ENCODE measurements around the gene TAS2R46.

DNA sequence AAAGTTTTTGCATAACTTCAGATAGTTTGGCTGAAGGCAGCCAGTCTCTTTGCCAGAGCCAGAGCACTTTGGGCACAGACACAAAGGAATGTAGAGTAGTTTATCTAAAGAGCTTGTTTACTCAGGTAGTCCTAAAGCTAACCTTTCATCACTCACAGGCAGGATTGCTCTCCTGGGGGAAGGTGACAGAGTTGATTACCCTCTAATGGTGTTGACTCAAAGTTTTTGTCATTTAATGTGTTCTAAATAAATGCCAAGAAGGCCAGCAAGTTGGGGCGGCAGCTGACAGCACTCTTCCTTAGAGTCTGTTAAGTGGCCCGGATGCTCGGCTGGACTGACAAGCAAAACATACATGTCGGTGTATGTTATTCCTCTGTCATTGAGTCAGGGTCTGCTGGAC is 9.3 kb upstream of the TAS2R46 start:
- TF ChIP-seq TBX3 (IDR thresholded peaks at IDR 0.05; ENCODE audit: borderline replicate concordance) (peak; percentile 55; the same call in 1 of the 2 replicates), SMAD9 (CRISPR knock-in tag; IDR thresholded peaks at IDR 0.05) (no peak), MTA1 (CRISPR knock-in tag; IDR thresholded peaks at IDR 0.05; ENCODE audit: borderline replicate concordance) (no peak)
- TF ChIP-seq, protein P1, sequence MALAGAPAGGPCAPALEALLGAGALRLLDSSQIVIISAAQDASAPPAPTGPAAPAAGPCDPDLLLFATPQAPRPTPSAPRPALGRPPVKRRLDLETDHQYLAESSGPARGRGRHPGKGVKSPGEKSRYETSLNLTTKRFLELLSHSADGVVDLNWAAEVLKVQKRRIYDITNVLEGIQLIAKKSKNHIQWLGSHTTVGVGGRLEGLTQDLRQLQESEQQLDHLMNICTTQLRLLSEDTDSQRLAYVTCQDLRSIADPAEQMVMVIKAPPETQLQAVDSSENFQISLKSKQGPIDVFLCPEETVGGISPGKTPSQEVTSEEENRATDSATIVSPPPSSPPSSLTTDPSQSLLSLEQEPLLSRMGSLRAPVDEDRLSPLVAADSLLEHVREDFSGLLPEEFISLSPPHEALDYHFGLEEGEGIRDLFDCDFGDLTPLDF (CRISPR knock-in tag; IDR thresholded peaks at IDR 0.05) = no peak
- TF ChIP-seq, protein P2, sequence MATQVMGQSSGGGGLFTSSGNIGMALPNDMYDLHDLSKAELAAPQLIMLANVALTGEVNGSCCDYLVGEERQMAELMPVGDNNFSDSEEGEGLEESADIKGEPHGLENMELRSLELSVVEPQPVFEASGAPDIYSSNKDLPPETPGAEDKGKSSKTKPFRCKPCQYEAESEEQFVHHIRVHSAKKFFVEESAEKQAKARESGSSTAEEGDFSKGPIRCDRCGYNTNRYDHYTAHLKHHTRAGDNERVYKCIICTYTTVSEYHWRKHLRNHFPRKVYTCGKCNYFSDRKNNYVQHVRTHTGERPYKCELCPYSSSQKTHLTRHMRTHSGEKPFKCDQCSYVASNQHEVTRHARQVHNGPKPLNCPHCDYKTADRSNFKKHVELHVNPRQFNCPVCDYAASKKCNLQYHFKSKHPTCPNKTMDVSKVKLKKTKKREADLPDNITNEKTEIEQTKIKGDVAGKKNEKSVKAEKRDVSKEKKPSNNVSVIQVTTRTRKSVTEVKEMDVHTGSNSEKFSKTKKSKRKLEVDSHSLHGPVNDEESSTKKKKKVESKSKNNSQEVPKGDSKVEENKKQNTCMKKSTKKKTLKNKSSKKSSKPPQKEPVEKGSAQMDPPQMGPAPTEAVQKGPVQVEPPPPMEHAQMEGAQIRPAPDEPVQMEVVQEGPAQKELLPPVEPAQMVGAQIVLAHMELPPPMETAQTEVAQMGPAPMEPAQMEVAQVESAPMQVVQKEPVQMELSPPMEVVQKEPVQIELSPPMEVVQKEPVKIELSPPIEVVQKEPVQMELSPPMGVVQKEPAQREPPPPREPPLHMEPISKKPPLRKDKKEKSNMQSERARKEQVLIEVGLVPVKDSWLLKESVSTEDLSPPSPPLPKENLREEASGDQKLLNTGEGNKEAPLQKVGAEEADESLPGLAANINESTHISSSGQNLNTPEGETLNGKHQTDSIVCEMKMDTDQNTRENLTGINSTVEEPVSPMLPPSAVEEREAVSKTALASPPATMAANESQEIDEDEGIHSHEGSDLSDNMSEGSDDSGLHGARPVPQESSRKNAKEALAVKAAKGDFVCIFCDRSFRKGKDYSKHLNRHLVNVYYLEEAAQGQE (IDR thresholded peaks at IDR 0.05; ENCODE audit: borderline replicate concordance in 1 of 2, low read depth in 1 of 2, low read length in 2 of 2) = no peak
- TF ChIP-seq, protein P3, sequence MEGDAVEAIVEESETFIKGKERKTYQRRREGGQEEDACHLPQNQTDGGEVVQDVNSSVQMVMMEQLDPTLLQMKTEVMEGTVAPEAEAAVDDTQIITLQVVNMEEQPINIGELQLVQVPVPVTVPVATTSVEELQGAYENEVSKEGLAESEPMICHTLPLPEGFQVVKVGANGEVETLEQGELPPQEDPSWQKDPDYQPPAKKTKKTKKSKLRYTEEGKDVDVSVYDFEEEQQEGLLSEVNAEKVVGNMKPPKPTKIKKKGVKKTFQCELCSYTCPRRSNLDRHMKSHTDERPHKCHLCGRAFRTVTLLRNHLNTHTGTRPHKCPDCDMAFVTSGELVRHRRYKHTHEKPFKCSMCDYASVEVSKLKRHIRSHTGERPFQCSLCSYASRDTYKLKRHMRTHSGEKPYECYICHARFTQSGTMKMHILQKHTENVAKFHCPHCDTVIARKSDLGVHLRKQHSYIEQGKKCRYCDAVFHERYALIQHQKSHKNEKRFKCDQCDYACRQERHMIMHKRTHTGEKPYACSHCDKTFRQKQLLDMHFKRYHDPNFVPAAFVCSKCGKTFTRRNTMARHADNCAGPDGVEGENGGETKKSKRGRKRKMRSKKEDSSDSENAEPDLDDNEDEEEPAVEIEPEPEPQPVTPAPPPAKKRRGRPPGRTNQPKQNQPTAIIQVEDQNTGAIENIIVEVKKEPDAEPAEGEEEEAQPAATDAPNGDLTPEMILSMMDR (CRISPR knock-in tag; IDR thresholded peaks at IDR 0.05) = no peak
- TF ChIP-seq, protein P4, sequence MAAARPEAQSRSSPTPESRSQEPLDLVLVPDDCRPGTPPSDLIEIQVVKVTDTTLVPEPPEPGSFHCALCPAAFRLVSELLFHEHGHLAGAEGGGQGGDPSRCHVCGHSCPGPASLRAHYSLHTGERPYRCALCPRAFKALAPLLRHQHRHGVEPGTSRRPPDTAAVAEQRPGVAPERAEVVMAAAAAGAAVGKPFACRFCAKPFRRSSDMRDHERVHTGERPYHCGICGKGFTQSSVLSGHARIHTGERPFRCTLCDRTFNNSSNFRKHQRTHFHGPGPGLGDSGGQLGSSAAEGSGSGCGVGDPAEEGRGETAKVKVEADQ (CRISPR knock-in tag; IDR thresholded peaks at IDR 0.05; ENCODE audit: borderline replicate concordance) = no peak

Measured in HepG2 (cell line).